ENCODE measurements around the gene HOMER2.

DNA sequence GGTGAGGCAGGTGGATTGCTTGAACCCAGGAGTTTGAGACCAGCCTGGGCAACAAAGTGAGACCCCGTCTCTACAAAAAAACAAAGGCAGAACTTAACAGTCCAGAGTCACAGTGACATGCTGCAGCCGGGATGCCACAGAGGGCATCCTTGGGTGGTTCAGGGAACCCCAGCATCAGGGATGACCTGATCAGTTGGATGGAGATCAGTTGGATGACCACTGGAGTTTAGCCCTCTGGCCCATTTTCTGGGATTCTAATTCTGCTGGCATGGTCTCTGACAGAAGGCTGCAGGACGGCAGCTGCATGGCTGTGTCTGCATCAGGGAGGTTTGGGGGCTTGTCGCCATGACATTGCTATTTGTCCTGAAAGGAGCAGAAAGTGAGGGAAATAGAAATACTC lies 123.3 kb downstream of the HOMER2 start:
- TF ChIP-seq, protein P1, sequence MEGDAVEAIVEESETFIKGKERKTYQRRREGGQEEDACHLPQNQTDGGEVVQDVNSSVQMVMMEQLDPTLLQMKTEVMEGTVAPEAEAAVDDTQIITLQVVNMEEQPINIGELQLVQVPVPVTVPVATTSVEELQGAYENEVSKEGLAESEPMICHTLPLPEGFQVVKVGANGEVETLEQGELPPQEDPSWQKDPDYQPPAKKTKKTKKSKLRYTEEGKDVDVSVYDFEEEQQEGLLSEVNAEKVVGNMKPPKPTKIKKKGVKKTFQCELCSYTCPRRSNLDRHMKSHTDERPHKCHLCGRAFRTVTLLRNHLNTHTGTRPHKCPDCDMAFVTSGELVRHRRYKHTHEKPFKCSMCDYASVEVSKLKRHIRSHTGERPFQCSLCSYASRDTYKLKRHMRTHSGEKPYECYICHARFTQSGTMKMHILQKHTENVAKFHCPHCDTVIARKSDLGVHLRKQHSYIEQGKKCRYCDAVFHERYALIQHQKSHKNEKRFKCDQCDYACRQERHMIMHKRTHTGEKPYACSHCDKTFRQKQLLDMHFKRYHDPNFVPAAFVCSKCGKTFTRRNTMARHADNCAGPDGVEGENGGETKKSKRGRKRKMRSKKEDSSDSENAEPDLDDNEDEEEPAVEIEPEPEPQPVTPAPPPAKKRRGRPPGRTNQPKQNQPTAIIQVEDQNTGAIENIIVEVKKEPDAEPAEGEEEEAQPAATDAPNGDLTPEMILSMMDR (IDR thresholded peaks at IDR 0.05; ENCODE audit: low read depth, low read length) = no peak
- no peak for TF ChIP-seq EZH2phosphoT487 (IDR thresholded peaks at IDR 0.05; ENCODE audit: low read depth)
